ENCODE data around the gene BIRC6. TPM values are rescaled to one million over a fixed set of nuclear protein-coding genes. Genes with fewer than 3 reads are reported as not detected.

Gene BIRC6
- total and polyA plus RNA-seq, 2 of the 8 experiments (the other 6 are each of a cell fraction or from before 2014, with no cell fraction given): 32.5 to 69.5 TPM

GRCh38 chr2:32357318-32358110 is 691 bp downstream of the BIRC6 start:
- Histone ChIP-seq H3K4me1 (replicated peaks in 1 of 4; ENCODE audit: control insufficient read depth in 3 of 4, insufficient read depth in 4 of 4, low read length in 3 of 4) (peaks cover 0 to 7% (median 3%) of the 10 kb centered on the region in 4 experiments; a peak in 4 of 7 replicates), H2BK12ac (ENCODE audit: low read depth, low read length) (no peak overlapping the region), H2BK20ac (ENCODE audit: low read length) (no peak overlapping the region), H3K27me3 (replicated peaks in 1 of 4; ENCODE audit: control insufficient read depth in 3 of 4, extremely low read depth in 1 of 4, insufficient read depth in 3 of 4, low read length in 3 of 4) (no peaks in the 10 kb centered on the region), H3K4me3 (ENCODE audit: extremely low read depth in 1 of 4, insufficient read depth in 2 of 4, low read depth in 3 of 4, low read length in 4 of 4) (peak overlapping the region; percentile 75 to 97 (median 96)), H3K9me3 (ENCODE audit: insufficient read depth in 2 of 2, low read depth in 1 of 2, low read length in 1 of 2) (no peaks in the 10 kb centered on the region), H2BK5ac (ENCODE audit: low read depth, low read length) (peak overlapping the region; percentile 93), H2AK5ac (ENCODE audit: low read depth, low read length) (no peak overlapping the region), H2BK120ac (replicated peaks; ENCODE audit: low read depth, low read length) (peak overlapping the region; percentile 78), H3K27ac (ENCODE audit: low read depth, low read length) (peak overlapping the region; percentile 83), H4K91ac (replicated peaks; ENCODE audit: insufficient read length, low read length) (peak overlapping the region; percentile 93), H3K23ac (ENCODE audit: insufficient read length) (no peak overlapping the region), H3K14ac (ENCODE audit: insufficient read length) (no peak overlapping the region), H3K56ac (replicated peaks; ENCODE audit: insufficient read length, low read depth, low read length) (peak overlapping the region; percentile 97), H3K4ac (replicated peaks; ENCODE audit: insufficient read length, low read depth, low read length) (peak overlapping the region; percentile 78), H2BK15ac (ENCODE audit: low read length) (no peak overlapping the region), H3K36me3 (ENCODE audit: control insufficient read depth in 2 of 4, insufficient read depth in 4 of 4, low read length in 3 of 4) (peaks cover 0 to 12% (median under 1%) of the 10 kb centered on the region in 4 experiments; a peak in 2 of 8 replicates), H4K8ac (ENCODE audit: extremely low read depth, insufficient read depth, low read length) (peak overlapping the region; percentile 86), H3K79me2 (ENCODE audit: control insufficient read depth in 1 of 2, insufficient read depth in 2 of 2, low read length in 2 of 2) (peaks cover 21 to 46% of the 10 kb centered on the region in 2 experiments), H3K79me1 (ENCODE audit: low read depth, low read length) (no peaks in the 10 kb centered on the region), H4K5ac (ENCODE audit: insufficient read length, low read depth, low read length) (peak overlapping the region; percentile 93), H4K20me1 (replicated peaks in 1 of 2; ENCODE audit: control insufficient read depth in 1 of 2, insufficient read depth in 2 of 2, low read length in 2 of 2) (peaks cover 3 to 7% of the 10 kb centered on the region in 2 experiments), H2AFZ (ENCODE audit: low read length) (no peak overlapping the region), H3K23me2 (ENCODE audit: low read depth, low read length) (peaks cover 6% of the 10 kb centered on the region; the same call in 1 of the 2 replicates), H3K18ac (ENCODE audit: extremely low read depth, low read length) (peak overlapping the region; percentile 92), H3K4me2 (ENCODE audit: insufficient read depth in 1 of 2, low read depth in 2 of 2, low read length in 2 of 2) (peak overlapping the region; percentile 85 to 90), H3K9ac (replicated peaks in 1 of 4; ENCODE audit: extremely low read depth in 1 of 4, low read depth in 3 of 4, low read length in 3 of 4) (peak overlapping the region; percentile 74 to 92 (median 88); a peak in 6 of 7 replicates)
- ChIA-PET POLR2A (ENCODE audit: partially characterized antibody) (interaction anchor here (0.6 to 2.0 kb wide), 3 partner anchors 16 to 79 kb away, joined by 3 to 8 read pairs (median 3); partner anchors contain the start of gene YIPF4), CTCF (ENCODE audit: partially characterized antibody) (interaction anchor here (0.5 kb wide), 1 partner anchor 43 kb away, joined by 4 read pairs; no protein-coding TSS in a partner anchor)
- FAIRE-seq (no peak), DNase-seq (ENCODE audit: low read depth in 1 of 2, low spot score in 2 of 2) (peak in 1 of 2 experiments; percentile 71)
- 2% methylated on average over 39 of the region's 65 CpGs; no CpG with 5 or more reads in 1 of the 2 experiments for WGBS, 2 experiments (ENCODE audit: extremely low coverage in 1 of 2, insufficient coverage in 1 of 2, insufficient read length in 1 of 2, insufficient replicate concordance in 2 of 2, low coverage in 1 of 2, low lambda C conversion rate in 2 of 2, missing lambda C conversion rate in 1 of 2)
- no peak for TF ChIP-seq BACH1 (IDR thresholded peaks at IDR 0.05; ENCODE audit: low read length)
- TF ChIP-seq EP300 (IDR thresholded peaks at IDR 0.05; ENCODE audit: borderline replicate concordance in 1 of 2, low read depth in 2 of 2, low read length in 2 of 2): no peak
- no peak for TF ChIP-seq RNF2 (IDR thresholded peaks at IDR 0.05; ENCODE audit: borderline replicate concordance, low read depth, low read length, missing control alignments, poor library complexity, severe bottlenecking)
- TF ChIP-seq SP4 (IDR thresholded peaks at IDR 0.05; ENCODE audit: low read length): no peak
- TF ChIP-seq BRCA1 (IDR thresholded peaks at IDR 0.05; ENCODE audit: low read depth, low read length): no peak
- TF ChIP-seq MAX (IDR thresholded peaks at IDR 0.05): no peak
- no peak for TF ChIP-seq CTBP2 (IDR thresholded peaks at IDR 0.05; ENCODE audit: borderline replicate concordance, insufficient read depth, insufficient read length, low read length)
- TF ChIP-seq POLR2AphosphoS5 (IDR thresholded peaks at IDR 0.05; ENCODE audit: low read depth, low read length): no peak; the same call in 1 of the 2 replicates
- TF ChIP-seq JUN (IDR thresholded peaks at IDR 0.05; ENCODE audit: low read depth, low read length): no peak
- no peak for TF ChIP-seq SRF (IDR thresholded peaks at IDR 0.05; ENCODE audit: low read depth, low read length)
- no peak for TF ChIP-seq CBX5 (IDR thresholded peaks at IDR 0.05; ENCODE audit: low read depth, low read length)

All from H1 (cell line).